Mammary epithelial cell (primary cell): ENCODE measurements around the gene TTLL12.

Experiments
- EZH2 ChIP-seq: IDR thresholded peaks from 2 replicates; pipeline ENCODE4 v1.6.1; 2012; ENCODE audit warnings: low read length, inconsistent platforms, borderline replicate concordance
- TF ChIP-seq, protein P1 (sequence below), 2 donors: IDR thresholded peaks in 1 of 2; conservative IDR thresholded peaks in 1 of 2; 2 replicates each; pipeline ENCODE4 v1.5.1; 2011 to 2012; ENCODE audit warnings: inconsistent platforms in 2 of 2, low read length in 2 of 2, mild to moderate bottlenecking in 2 of 2, control low read depth in 1 of 2, low read depth in 1 of 2; ENCODE audit not compliant: insufficient read depth in 1 of 2; ENCODE audit errors: extremely low read depth in 1 of 2

- TF ChIP-seq, protein P1, sequence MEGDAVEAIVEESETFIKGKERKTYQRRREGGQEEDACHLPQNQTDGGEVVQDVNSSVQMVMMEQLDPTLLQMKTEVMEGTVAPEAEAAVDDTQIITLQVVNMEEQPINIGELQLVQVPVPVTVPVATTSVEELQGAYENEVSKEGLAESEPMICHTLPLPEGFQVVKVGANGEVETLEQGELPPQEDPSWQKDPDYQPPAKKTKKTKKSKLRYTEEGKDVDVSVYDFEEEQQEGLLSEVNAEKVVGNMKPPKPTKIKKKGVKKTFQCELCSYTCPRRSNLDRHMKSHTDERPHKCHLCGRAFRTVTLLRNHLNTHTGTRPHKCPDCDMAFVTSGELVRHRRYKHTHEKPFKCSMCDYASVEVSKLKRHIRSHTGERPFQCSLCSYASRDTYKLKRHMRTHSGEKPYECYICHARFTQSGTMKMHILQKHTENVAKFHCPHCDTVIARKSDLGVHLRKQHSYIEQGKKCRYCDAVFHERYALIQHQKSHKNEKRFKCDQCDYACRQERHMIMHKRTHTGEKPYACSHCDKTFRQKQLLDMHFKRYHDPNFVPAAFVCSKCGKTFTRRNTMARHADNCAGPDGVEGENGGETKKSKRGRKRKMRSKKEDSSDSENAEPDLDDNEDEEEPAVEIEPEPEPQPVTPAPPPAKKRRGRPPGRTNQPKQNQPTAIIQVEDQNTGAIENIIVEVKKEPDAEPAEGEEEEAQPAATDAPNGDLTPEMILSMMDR (conservative IDR thresholded peaks at IDR 0.05 in 1 of 2, IDR thresholded peaks at IDR 0.05 in 1 of 2; ENCODE audit: extremely low read depth in 1 of 2, insufficient read depth in 1 of 2, low read depth in 1 of 2, low read length in 2 of 2), result no peak
- no peak for TF ChIP-seq EZH2
These were observed 30.5 kb upstream of the TTLL12 start for GRCh38 chr22:43217285-43218030.
